Left lung (tissue), 14 donors: ENCODE measurements around the gene CDH22. TPM values are rescaled to one million over a fixed set of nuclear protein-coding genes. Genes with fewer than 3 reads are reported as not detected.

Experiments used
- ATAC-seq: fragments of 200-7000 bp; cut with Tn5 transposase; one replicate; pipeline ENCODE4 v1.9.1; 2020; ENCODE audit warnings: moderate library complexity
- DNase-seq, 4 donors: peaks; one replicate each; pipeline ENCODE4 v3.0.0-alpha.2; 2013 to 2020
- H3K27ac ChIP-seq, 2 donors: fragments of 200-600 bp; sonication (generic) in 1 of 2; one replicate each; pipeline versions ENCODE4 v1.5.0 to v1.8.0; 2020 to 2021
- H3K27me3 ChIP-seq, 2 donors: fragments of 200-600 bp; sonication (generic) in 1 of 2; one replicate each; pipeline versions ENCODE4 v1.5.0 to v1.8.0; 2020 to 2021
- H3K36me3 ChIP-seq, 2 donors: fragments of 200-600 bp; sonication (generic) in 1 of 2; one replicate each; pipeline versions ENCODE4 v1.5.0 to v1.8.0; 2020 to 2021
- H3K4me1 ChIP-seq, 2 donors: fragments of 200-600 bp; one replicate each; pipeline ENCODE4 v1.8.0; 2021
- H3K4me3 ChIP-seq, 2 donors: fragments of 200-600 bp; sonication (generic) in 1 of 2; one replicate each; pipeline versions ENCODE4 v1.5.0 to v1.8.0; 2020 to 2021; ENCODE audit warnings: mild to moderate bottlenecking in 1 of 2
- H3K9me3 ChIP-seq, 2 donors: fragments of 200-600 bp; sonication (generic) in 1 of 2; one replicate each; pipeline versions ENCODE4 v1.5.0 to v1.8.0; 2020 to 2021
- intact Hi-C, 2 donors: fragments of 100-400 bp; cut with DNase I; formaldehyde crosslinking; loops; one replicate each; pipeline versions ENCODE4 v1.11.2 to v1.14.2; 2022
- long read RNA-seq, 12 donors: library from polyadenylated mRNA in 2 of 12; unstranded in 2 of 12; transcript quantifications; one replicate each; pipeline ENCODE4 v2.0.0 and lab custom pipeline, GENCODE V29; 2019 to 2026
- polyA plus RNA-seq, 6 donors: library from polyadenylated mRNA; unstranded; fragments of 120-200 nt; gene quantifications; one replicate each; pipeline ENCODE4 v1.2.1, GENCODE V29; 2013; ENCODE audit not compliant: insufficient read length in 6 of 6
- total RNA-seq, 2 donors: library from RNA; stranded (reverse); fragmentation: NEBNext Ultra II Directional; extraction: Animal tissue kit (Norgen Biotek cat#: 25700); gene quantifications; one replicate each; pipeline ENCODE4 v1.2.1, GENCODE V29; 2021
- TF ChIP-seq, protein P1 (sequence below), 2 donors: fragments of 200-600 bp; sonication (generic) in 1 of 2; IDR thresholded peaks; one replicate each; pipeline versions ENCODE4 v1.5.0 to v1.8.0; 2021; ENCODE audit warnings: antibody characterized with exemption in 2 of 2
- donor health status: DM: no; HTN: yes; CAD: no.
- donor health status: DM: no; HTN: no; CAD: no.

The CDH22 gene, protein sequence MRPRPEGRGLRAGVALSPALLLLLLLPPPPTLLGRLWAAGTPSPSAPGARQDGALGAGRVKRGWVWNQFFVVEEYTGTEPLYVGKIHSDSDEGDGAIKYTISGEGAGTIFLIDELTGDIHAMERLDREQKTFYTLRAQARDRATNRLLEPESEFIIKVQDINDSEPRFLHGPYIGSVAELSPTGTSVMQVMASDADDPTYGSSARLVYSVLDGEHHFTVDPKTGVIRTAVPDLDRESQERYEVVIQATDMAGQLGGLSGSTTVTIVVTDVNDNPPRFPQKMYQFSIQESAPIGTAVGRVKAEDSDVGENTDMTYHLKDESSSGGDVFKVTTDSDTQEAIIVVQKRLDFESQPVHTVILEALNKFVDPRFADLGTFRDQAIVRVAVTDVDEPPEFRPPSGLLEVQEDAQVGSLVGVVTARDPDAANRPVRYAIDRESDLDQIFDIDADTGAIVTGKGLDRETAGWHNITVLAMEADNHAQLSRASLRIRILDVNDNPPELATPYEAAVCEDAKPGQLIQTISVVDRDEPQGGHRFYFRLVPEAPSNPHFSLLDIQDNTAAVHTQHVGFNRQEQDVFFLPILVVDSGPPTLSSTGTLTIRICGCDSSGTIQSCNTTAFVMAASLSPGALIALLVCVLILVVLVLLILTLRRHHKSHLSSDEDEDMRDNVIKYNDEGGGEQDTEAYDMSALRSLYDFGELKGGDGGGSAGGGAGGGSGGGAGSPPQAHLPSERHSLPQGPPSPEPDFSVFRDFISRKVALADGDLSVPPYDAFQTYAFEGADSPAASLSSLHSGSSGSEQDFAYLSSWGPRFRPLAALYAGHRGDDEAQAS
- total RNA-seq, result under 1 TPM in 1 of 2 donors, not detected in 1; 0.26 TPM
- under 1 TPM in 5 of 6 donors, not detected in 1; 0.06 to 0.13 (median 0.08) TPM for polyA plus RNA-seq
- long read RNA-seq, donor 1, result 0 reads
- long read RNA-seq, donor 2, result 0 reads
- long read RNA-seq, donor 3, result 0 reads
- long read RNA-seq, donor 4, result 0 reads
- long read RNA-seq, donor 5, result 0 reads
- long read RNA-seq, donor 6, result 0 reads
- long read RNA-seq, donor 7, result 0 reads
- long read RNA-seq, donor 8, result 0 reads
- long read RNA-seq, donor 9, result 0 reads
- long read RNA-seq, donor 10, result 0 reads
- long read RNA-seq, donor 11, partial matches to known transcripts, result 0 of 1 reads
- long read RNA-seq, donor 11, other reads (novel, unspliced or antisense), result 0 of 1 reads
- long read RNA-seq, donor 12, result 0 reads

DNA sequence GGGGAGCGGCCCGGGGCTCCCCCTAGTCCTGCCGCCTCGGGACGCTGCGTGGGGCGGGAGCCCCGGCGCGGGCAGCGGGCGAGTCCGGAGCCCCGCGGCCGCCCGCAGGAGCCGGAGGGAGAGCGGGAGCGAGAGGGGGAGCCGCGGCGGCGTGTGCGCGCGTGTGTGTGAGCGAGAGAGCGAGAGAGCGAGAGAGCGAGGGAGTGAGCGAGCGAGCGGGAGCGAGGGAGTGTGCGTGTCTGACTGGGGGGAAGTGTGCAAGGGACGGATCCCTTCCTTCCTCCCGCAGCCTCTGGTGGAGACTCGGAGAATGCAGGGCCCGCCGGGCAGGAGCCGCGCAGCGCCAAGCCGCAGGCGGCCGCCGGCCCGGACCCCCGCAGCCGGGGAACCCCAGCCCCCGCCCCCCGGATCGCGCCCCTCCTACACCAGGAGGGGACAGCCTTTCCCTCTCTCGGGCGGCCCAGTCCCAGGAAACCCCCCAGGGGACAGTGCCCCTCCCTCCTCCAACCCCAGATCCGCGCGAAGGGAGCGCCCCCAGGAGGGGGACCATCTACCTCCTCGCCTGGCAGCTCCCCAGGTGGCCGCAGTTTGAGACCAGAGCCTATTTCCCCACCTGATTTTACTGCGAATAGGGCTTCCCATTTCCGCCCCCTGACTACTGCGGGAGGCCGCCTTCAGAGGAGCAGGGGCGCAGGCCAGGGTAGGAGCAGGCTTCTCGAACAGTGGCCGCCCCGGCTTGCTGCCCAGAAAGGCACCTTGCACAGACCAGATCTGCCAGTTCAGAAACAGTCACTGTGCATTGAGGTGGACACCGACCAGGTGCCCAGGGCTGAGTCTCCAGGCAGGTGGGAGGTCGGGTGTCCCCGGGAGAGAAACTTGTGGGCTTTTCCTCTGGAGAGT is at the start of gene CDH22:
Gene CDH22, minus strand, starts transcription at position 241 of the 900 bp plus-strand sequence. CDS start 57,204 bp downstream, outside the sequence.
- peak in 2 of 4 donors; percentile 41 to 55 for DNase-seq
- peaks cover 6 to 23% of the 10 kb centered on the region in 2 donors for H3K4me1 ChIP-seq
- intact Hi-C loops, result no loop called here
- peaks cover 73 to 100% of the 10 kb centered on the region in 2 donors for H3K27me3 ChIP-seq
- H3K9me3 ChIP-seq, result no peaks in the 10 kb centered on the region
- H3K27ac ChIP-seq, result no peak within 1 kb of the TSS
- H3K36me3 ChIP-seq, result no peaks in the 10 kb centered on the region
- peak; percentile 57 for ATAC-seq
- peak within 1 kb of the TSS in 1 of 2 donors; percentile 34 for H3K4me3 ChIP-seq
- TF ChIP-seq, protein P1, sequence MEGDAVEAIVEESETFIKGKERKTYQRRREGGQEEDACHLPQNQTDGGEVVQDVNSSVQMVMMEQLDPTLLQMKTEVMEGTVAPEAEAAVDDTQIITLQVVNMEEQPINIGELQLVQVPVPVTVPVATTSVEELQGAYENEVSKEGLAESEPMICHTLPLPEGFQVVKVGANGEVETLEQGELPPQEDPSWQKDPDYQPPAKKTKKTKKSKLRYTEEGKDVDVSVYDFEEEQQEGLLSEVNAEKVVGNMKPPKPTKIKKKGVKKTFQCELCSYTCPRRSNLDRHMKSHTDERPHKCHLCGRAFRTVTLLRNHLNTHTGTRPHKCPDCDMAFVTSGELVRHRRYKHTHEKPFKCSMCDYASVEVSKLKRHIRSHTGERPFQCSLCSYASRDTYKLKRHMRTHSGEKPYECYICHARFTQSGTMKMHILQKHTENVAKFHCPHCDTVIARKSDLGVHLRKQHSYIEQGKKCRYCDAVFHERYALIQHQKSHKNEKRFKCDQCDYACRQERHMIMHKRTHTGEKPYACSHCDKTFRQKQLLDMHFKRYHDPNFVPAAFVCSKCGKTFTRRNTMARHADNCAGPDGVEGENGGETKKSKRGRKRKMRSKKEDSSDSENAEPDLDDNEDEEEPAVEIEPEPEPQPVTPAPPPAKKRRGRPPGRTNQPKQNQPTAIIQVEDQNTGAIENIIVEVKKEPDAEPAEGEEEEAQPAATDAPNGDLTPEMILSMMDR (IDR thresholded peaks at IDR 0.05), result peak in 1 of 2 donors; percentile 50

DNA sequence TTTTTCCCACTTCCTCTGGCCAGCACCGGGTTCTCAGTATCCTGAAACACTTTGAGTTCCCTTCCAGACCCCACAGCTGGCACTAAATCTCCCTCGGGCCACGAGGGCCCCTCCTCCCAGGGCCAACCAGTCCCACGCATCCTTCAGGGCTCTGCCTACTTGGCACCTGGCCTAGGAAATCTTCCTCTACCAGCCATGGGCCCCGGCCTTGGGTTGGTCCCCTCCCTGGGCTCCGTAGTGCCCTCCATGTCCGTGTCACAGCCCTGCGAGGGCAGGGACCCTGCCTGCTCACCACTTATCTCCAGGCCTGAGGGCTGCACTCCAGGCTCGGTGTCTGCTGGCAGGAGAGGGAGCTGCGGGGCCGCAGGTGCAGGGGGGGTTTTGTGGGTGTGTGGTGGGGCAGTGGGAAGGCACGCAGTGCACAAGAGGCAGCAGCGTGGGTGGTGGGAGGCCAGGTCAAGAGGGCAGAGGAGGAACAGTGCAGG is 48.8 kb upstream of the CDH22 start:
- H3K4me3 ChIP-seq, result no peak overlapping the region
- TF ChIP-seq, protein P1 (IDR thresholded peaks at IDR 0.05), result no peak
- ATAC-seq, result peak; percentile 39

DNA sequence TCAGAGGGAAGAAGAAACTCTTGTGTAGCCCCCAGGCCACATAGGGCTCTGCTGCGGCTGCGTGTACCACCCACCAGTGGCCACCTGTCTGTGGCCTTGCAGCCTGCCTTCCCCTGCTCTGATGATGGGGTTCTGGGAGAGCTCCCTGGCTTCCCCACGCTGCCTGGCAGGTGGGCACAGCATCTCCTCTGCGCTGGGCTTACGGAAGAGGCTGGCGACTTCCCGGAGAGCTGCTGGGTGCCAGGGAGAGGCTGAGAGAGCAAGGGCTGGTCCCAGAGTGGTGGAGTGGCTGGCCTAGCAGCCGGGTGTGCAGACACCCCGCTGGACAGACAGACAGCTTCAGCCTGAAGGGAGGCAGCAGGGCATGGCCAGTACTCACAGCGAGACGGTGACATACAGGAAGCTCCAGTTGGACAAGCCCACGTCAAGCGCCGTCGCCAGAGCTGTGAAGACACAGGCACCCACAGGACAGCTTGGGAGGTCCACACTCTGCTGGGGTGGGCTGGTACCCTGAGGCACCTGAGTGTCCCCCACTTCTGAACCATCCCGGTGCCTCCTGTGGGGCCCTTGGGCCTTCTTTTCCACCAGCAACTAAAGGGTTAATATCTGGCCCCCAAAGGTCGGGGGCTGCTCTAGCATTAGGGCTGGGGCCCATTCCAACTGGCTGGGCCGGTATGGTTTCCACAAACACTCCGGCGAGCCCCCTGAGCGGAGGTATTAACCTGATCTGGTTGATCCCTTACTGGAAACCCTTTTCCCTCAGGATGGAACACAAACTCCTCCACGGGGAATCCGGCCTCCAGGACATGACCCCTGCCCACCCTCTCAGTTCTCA is 48.1 kb upstream of the CDH22 start:
- ATAC-seq, result no peak
- intact Hi-C loops, result no loop called here
- Histone ChIP-seq H3K27ac (no peak overlapping the region), H3K4me1 (peaks cover 0 to 60% of the 10 kb centered on the region in 2 donors), H3K36me3 (peaks cover 0 to 54% of the 10 kb centered on the region in 2 donors), H3K9me3 (no peaks in the 10 kb centered on the region), H3K4me3 (no peak overlapping the region), H3K27me3 (no peaks in the 10 kb centered on the region)
- TF ChIP-seq, protein P1 (IDR thresholded peaks at IDR 0.05), result no peak
- no peak for DNase-seq

More for the DNA sequence above, 48.8 kb upstream of the CDH22 start:
- H3K36me3 ChIP-seq, result peaks cover 0 to 51% of the 10 kb centered on the region in 2 donors
- no peaks in the 10 kb centered on the region for H3K9me3 ChIP-seq
- no peaks in the 10 kb centered on the region for H3K27me3 ChIP-seq
- H3K27ac ChIP-seq, result peak overlapping the region in 1 of 2 donors; percentile 23
- intact Hi-C loops, result no loop called here
- peaks cover 5 to 62% of the 10 kb centered on the region in 2 donors for H3K4me1 ChIP-seq
- no peak for DNase-seq

DNA sequence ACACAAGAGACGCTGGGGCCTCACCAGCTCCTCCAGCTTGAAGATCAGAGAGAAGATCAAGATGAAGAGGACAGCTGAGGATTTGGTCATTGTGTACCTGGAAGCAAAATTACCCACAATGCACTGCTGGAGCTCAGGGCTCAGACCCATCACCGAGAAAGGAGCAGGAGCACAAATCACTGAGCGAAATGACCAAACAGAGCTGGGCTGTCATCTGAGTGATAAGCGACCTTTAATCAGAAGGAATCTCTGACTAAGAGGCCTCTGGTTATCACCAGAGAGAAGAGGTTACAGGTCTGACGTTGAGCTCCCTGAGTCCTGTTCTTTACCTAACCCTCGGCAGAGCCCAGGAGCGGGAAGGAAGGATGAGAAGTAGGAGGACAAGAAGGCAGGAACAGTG is 47.5 kb upstream of the CDH22 start:
- TF ChIP-seq, protein P1 (IDR thresholded peaks at IDR 0.05), result no peak
- Histone ChIP-seq H3K27ac (no peak overlapping the region), H3K4me3 (no peak overlapping the region), H3K27me3 (no peaks in the 10 kb centered on the region), H3K4me1 (peaks cover 0 to 55% of the 10 kb centered on the region in 2 donors), H3K36me3 (peaks cover 0 to 58% of the 10 kb centered on the region in 2 donors), H3K9me3 (no peaks in the 10 kb centered on the region)
- intact Hi-C loops, result no loop called here
- ATAC-seq, result no peak
- DNase-seq, result no peak
